DMS79 treated with DMSO at 0.1 percent for 48 hours (cell line): ENCODE measurements around the gene NFAM1.

ENCODE experiments used
- DNase-seq: peaks from one replicate; lab custom pipeline; 2025; lab: John Stamatoyannopoulos, UW

NFAM1 gene

DNA sequence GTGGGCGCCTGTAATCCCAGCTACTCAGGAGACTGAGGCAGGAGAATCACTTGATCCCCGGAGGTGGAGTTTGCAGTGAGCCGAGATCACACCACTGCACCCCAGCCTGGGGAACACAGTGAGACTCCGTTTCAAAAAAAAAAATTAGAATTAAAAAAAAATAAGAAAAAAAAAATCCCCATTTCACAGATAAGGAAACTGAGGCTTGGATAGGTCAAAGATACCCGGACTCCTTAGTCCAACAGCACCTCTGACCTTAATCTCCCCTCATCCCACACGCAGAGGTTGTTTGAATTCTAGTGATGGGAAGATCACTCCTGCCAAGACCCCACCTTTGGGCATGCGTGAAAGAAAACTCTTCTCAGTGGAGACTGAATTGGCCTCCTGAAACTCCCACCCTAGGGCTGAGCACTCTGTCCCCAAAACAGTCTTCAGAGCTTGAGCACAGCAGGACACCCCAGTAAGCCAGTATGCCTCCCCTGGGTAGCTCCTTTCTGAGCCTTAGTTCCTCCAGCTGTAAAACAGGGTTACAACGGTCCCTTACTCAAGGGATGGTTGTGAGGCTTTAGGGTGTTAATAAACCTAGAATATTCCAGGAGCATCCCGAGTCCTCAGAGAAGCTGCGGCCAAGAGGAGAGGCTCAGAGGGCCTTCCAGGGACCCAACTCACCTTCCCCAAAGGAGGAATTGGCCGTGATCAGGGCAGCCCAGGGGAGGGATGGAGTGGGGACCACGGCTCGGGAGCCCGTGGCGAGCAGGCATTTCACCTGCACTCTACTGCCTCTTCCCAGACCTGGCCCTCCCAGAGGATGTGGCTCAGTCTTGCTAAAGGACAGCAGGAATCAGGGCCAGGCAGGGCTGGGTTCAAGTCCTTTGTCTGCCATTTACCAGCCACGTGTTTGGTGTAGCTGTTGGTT lies 73.3 kb downstream of the NFAM1 start:
- no peak for DNase-seq

DNA sequence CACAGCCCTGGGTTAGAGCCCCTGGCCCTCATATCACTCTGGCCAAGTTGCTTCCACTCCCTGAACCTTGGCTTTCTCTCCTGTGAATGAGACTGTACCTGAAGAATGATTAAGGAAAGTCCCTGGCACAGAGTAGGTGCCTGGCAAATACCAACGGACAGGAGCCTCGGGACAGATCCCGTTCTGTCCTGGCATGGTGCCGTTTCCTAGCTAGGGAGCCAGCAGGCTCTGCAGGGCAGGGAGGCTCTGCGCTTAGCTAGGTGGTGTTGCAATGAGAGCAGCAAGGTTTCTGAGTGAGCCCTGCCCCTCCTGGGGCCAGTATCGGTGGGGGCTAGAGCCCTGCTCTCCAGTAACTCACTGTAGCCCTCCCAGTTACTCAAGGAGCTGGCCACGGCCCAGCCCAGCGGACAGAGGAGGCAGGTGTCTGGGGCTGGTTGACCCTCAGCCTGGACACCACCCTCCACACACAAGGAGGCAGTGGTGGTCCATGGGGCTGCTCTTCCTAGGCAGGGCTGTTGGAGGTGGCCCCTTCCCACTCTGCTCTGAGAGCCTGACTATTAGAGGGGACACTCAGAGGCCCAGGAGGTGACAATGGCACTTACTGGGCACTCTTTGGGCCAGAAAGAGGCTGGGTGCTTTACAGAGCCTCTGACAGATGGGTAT lies 74.4 kb downstream of the NFAM1 start:
- no peak for DNase-seq

GRCh38 chr22:42357221-42357620 lies 75.0 kb downstream of the NFAM1 start:
- no peak for DNase-seq

GRCh38 chr22:42356533-42356932 lies 75.7 kb downstream of the NFAM1 start:
- DNase-seq, result no peak

DNA sequence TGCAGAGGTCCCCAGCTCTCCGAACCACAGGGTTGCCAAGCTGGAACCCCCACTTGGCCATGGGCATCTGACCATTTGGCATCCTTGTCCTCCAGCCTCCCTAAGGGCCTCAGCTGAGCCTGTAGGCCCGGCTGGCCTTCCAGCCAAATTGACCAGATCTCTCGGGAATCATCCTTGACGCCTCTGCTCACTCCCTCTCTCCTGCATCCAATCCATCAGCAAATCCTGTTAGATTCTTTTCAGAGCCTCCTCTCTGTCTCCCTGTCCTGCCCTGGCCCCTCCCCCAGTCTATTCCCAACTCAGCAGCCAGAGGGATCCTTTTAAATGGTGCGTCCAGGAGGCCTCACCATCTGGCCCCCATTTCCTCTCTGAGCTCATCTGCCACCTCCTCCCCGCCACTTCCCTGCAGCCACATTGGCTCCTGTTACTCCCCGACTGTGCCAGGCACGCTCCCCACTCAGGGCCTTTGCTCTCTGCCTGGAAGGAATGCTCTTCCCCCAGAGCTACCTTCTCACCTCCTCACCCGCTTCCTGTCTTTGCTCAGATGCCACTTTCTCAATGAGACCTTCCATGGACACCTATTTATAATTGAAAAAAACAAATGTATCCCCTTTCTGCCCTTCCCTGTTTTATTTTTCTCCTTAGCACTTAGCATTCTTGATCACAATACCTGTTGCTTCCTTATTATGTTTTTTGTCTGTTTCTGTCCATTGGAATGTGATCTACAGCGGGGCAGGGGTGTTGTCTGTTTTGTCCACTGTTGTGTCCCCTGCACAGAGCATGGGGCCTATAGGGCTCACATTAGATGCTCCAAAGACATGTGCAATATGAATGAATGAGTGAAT lies 78.1 kb downstream of the NFAM1 start:
- DNase-seq, result no peak

- DNase-seq, result no peak
Measured at GRCh38 chr22:42350373-42350772, 81.8 kb downstream of the NFAM1 start.

- no peak for DNase-seq
Measured at GRCh38 chr22:42347281-42347824, 84.8 kb downstream of the NFAM1 start.

DNA sequence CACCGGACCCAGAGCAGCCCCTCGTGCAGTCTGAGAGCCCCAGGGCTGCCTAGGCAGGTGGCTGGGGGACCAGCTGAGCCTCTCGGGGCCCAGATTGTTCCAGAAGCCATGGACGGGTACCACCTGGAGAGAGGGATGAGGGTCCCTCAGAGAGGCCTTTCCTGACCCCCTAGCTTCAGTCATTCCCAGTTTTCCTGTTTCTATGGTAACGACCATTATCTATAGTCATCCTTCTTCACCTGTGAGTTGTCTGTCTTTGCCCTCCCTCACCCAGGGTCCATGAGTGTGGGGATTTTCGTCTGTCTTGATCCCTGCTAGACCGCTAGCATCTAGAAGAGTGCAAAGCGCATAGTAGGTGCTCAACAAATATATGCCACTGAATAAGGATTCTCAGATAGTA lies 85.5 kb downstream of the NFAM1 start:
- no peak for DNase-seq

- no peak for DNase-seq
Measured at GRCh38 chr22:42345458-42345857, 86.7 kb downstream of the NFAM1 start.

DNA sequence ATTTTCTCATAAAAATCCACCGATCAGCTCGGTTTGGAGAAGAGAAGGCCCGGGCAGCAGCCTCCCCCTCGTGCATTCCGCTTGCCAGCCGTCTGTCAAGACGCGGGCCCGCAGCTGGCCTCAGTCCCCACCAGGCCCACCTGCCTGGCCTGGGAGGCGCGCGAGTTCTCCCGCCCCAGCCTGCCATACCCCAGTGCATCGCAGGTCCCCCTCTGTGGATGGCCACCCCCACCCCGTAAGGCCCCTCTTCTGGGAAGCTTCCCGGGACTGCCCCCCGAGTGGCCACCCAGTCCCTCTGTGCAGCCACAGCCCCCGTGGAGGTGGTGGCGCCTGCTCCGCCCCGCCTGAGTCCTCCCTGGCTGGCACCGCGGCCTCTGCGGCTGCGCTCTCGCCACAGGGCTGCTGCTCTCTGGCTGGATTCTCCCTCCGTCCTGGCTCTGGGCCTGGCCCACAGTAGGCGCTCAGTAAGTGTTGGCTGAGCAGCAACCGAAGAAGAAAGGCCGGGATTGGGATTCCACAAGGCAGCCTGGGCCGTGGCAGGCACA lies 87.8 kb downstream of the NFAM1 start:
- DNase-seq, result no peak

DNA sequence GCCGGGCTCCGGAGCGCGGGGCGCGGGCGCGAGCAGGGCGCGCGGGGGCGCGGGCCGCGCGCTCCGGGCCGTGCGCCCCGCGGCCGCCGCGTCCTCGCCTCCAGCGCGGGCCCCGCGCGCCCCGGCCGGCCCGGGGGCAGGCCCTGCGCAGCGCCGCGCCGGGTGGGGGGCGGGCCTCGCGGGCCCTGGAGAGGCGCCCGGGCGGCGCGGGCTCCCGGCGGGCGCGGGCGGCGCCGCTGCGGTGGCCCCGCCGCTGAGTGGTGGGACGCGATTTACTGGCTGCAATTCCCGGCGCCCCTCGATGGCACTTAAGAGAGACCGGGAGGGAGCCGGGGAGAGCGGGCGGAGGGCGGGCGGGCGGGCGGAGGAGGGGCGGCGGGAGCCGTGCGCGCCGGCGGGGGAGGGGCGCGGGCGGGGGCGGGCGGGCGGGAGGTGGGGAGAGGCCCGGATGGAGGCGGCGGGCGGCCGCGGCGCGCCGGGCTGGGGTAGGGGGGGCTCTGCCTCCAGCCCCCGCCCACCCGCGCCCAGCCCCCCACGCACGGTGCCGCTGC lies 88.6 kb downstream of the NFAM1 start:
- DNase-seq, result peak; percentile 10

DNA sequence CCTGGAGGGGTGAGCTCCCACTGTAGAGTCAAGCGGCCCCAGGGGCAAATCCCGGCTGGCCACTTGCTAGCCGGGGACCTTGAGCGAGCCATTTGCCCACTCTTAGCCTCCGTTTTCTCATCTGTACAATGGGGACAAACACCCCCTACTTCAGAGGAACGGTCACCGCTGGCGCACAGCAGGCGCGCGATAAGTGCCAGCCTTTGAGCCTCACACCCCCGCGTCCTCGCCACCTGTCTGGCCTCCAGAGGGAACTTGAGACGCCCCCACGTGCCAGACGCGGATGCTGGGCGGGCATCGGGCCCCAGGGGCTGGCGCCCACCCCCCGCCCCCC lies 89.1 kb downstream of the NFAM1 start:
- no peak for DNase-seq

DNA sequence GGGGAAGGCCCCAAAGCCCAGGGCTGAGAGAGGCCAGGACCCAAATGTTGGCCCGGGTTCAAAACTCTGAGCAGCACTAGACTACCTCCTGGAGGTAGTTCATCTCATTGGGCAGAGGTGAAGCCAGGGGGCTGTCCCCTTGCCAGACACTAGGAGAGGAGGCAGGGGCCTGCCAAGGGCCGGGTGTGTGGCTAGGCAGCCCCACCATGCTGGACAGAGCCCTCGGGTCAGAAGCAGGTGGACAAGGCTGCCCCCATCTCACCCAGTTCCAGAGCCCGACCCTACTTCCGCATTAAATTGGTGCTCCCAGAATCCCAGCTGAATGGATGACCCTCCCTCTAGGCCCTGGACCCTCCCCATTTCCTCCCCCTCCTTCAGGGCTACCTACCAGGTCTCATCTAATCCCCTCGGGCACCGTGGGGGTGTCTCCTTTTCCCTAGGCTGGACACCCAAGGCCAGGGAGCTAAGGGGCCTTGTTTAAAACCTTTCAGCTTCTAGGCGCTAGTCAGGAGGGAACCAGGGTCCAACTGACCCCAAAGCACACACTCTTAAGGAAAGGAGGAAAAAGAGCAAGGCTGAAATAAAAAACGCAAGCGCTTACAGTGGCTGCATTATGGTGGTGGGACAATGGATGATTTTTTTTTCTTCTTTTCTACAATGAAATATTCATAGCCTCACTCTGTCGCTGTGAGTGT lies 89.6 kb downstream of the NFAM1 start:
- no peak for DNase-seq

GRCh38 chr22:42341779-42342178 lies 90.4 kb downstream of the NFAM1 start:
- DNase-seq, result no peak

GRCh38 chr22:42340829-42341383 lies 91.3 kb downstream of the NFAM1 start:
- peak; percentile 19 for DNase-seq

DNA sequence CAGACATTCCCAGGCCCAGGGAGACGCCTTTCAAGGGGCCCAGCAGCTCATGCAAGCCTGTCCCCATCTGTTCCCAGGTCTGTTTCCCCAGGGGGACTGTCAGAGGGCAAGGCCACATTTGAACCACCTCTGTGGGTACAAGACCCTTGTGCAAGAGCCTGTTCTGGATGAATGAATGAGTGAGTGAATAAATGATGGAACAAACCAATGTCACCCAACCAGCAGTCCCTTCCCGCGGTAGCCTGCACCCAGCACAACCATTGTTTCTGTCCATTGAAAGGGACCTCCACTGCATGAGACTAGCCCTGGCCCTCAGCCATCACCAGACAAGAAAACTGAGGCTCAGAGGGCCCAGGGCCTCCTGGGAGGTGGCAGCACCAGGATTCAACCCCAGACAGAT lies 92.1 kb downstream of the NFAM1 start:
- DNase-seq, result no peak

- no peak for DNase-seq
Measured at GRCh38 chr22:42338479-42338878, 93.7 kb downstream of the NFAM1 start.

- no peak for DNase-seq
Measured at GRCh38 chr22:42337356-42337755, 94.8 kb downstream of the NFAM1 start.

GRCh38 chr22:42336527-42337227 lies 95.5 kb downstream of the NFAM1 start:
- DNase-seq, result no peak

DNA sequence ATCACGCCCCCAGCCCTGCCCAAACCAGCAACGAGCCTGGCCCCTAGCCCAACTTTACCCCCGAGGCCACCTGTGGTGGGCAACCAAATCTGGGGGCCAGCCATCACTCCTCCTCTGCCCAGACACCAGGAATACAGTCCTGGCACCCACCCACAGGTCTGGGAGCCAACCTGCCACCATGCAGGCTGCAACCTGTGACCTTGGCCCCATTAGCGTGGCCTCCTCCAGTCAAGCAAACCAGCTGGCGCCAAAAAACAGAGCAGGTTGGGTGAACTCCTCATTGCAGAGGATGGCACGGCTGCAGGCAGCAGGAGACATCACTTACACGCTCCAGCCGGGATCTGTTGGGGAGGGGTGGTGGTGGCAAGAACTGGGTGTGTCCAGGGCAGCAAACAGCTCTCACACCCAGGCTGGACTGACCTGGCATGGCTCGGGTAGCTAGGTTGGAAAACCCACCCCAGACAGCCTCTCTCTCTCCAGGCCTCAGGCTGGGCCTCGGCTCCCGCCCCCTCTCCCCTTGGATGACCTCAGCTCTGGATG lies 96.3 kb downstream of the NFAM1 start:
- no peak for DNase-seq
